GM12878 (cell line): ENCODE data around the gene ICAM2. TPM values are rescaled to one million over a fixed set of nuclear protein-coding genes. Genes with fewer than 3 reads are reported as not detected.

Source experiments
- ATAC-seq: fragments of 200-7000 bp; cut with Tn5 transposase; 3 replicates; pipeline ENCODE4 v1.9.1; 2020; ENCODE audit warnings: mild to moderate bottlenecking, moderate library complexity
- BruUV-seq: library from RNA; stranded (reverse); fragments of 400-500 nt; replicated peaks from 2 replicates; lab custom pipeline; 2021; lab: Mats Ljungman, UMichigan
- CTCF ChIA-PET: fragments of 300-600 bp; sonication (Branson Sonifier 250); formaldehyde crosslinking; extraction: SDS; loops from one replicate; lab custom pipeline; 2021; ENCODE audit warnings: inconsistent platforms; lab: Yijun Ruan, JAX
- POLR2A ChIA-PET: fragments of 350-600 bp; formaldehyde crosslinking; extraction: SDS; loops from one replicate; lab custom pipeline; 2021; ENCODE audit warnings: inconsistent platforms; lab: Charles Lee
- RAD21 ChIA-PET: fragments of 300-600 bp; sonication (Branson Sonifier 250); formaldehyde crosslinking; loops from one replicate; lab custom pipeline; 2023; ENCODE audit warnings: antibody characterized with exemption; ENCODE audit not compliant: unreplicated experiment; lab: Charles Lee
- SMC1A ChIA-PET: fragments of 300-600 bp; sonication (Branson Sonifier 250); formaldehyde crosslinking; loops from one replicate; lab custom pipeline; 2023; ENCODE audit not compliant: unreplicated experiment, uncharacterized antibody; lab: Charles Lee
- DNase-seq: peaks from one replicate; pipeline ENCODE4 v3.0.0-alpha.2; 2011; ENCODE audit warnings: low read depth, low spot score
- FAIRE-seq: peaks from 3 replicates; lab custom pipeline; 2011; peaks lifted over from hg19 to GRCh38; lab: Jason Lieb, UNC
- H2AFZ ChIP-seq: 2 replicates; pipeline ENCODE4 v1.6.0; 2011; ENCODE audit warnings: low read depth, low read length, control low read depth; ENCODE audit not compliant: control insufficient read depth
- H3K27ac ChIP-seq: 2 replicates; pipeline ENCODE4 v1.5.1; 2011; ENCODE audit warnings: control low read depth; ENCODE audit not compliant: control insufficient read depth, insufficient read depth
- H3K27me3 ChIP-seq, 2 experiments: replicated peaks in 1 of 2; 2 replicates each; pipeline versions ENCODE4 v1.6.0 to v1.6.1; 2011; ENCODE audit warnings: low read length in 1 of 2; ENCODE audit not compliant: control insufficient read depth in 2 of 2, insufficient read depth in 2 of 2
- H3K36me3 ChIP-seq, 2 experiments: 2 replicates each; pipeline ENCODE4 v1.5.1; 2011; ENCODE audit warnings: low read length in 1 of 2; ENCODE audit not compliant: control insufficient read depth in 2 of 2, insufficient read depth in 2 of 2
- H3K4me1 ChIP-seq: 2 replicates; pipeline ENCODE4 v1.6.1; 2011; ENCODE audit warnings: mild to moderate bottlenecking, low read length, moderate library complexity, mixed read lengths; ENCODE audit not compliant: control insufficient read depth, insufficient read depth
- H3K4me2 ChIP-seq: 2 replicates; pipeline ENCODE4 v1.6.0; 2011; ENCODE audit warnings: control low read depth; ENCODE audit not compliant: control insufficient read depth, insufficient read depth
- H3K4me3 ChIP-seq: fragments of 200-600 bp; sonication (generic); 2 replicates; pipeline ENCODE4 v1.5.1; 2016
- H3K79me2 ChIP-seq: 2 replicates; pipeline ENCODE4 v1.6.0; 2011; ENCODE audit warnings: low read length; ENCODE audit not compliant: control insufficient read depth, insufficient read depth
- H3K9ac ChIP-seq: 2 replicates; pipeline ENCODE4 v1.8.0; 2011; ENCODE audit warnings: low read length, control low read depth, mixed read lengths; ENCODE audit not compliant: control insufficient read depth, insufficient read depth
- H3K9me3 ChIP-seq: replicated peaks from 3 replicates; pipeline ENCODE4 v1.5.1; 2011; ENCODE audit warnings: mild to moderate bottlenecking, low read length; ENCODE audit not compliant: control insufficient read depth, insufficient read depth
- H4K20me1 ChIP-seq: 2 replicates; pipeline ENCODE4 v1.6.0; 2011; ENCODE audit not compliant: control insufficient read depth, insufficient read depth
- BCL3 ChIP-seq: IDR thresholded peaks from 2 replicates; pipeline ENCODE4 v1.6.1; 2011; ENCODE audit warnings: borderline replicate concordance, low read depth, mild to moderate bottlenecking, moderate library complexity, low read length; ENCODE audit not compliant: insufficient read depth, poor library complexity, severe bottlenecking
- CBFB ChIP-seq: IDR thresholded peaks from 2 replicates; pipeline ENCODE4 v1.6.1; 2016; ENCODE audit warnings: antibody characterized with exemption, low read depth
- CHD2 ChIP-seq: IDR thresholded peaks from 2 replicates; pipeline ENCODE4 v1.6.1; 2011; ENCODE audit warnings: low read depth, low read length, improper control_type of control experiment, borderline replicate concordance
- CTCF ChIP-seq, 3 experiments: IDR thresholded peaks in 2 of 3; conservative IDR thresholded peaks in 1 of 3; 2 replicates each; pipeline ENCODE4 v1.5.1; 2011; ENCODE audit warnings: low read depth in 3 of 3, low read length in 3 of 3, mild to moderate bottlenecking in 3 of 3, control low read depth in 2 of 3, moderate library complexity in 2 of 3, inconsistent platforms in 1 of 3, mixed read lengths in 1 of 3; ENCODE audit not compliant: control insufficient read depth in 2 of 3, insufficient read depth in 1 of 3; ENCODE audit errors: extremely low read depth in 1 of 3
- EGR1 ChIP-seq, 2 experiments: IDR thresholded peaks; 1 replicate in 1 of 2; 2 replicates in 1 of 2; pipeline ENCODE4 v1.6.1; 2011 to 2012; ENCODE audit warnings: low read depth in 2 of 2, low read length in 2 of 2, borderline replicate concordance in 1 of 2, mild to moderate bottlenecking in 1 of 2, moderate library complexity in 1 of 2
- IKZF1 ChIP-seq: fragments of 450-650 bp; conservative IDR thresholded peaks from 2 replicates; pipeline ENCODE4 v1.6.1; 2017; ENCODE audit warnings: antibody characterized with exemption, mild to moderate bottlenecking
- MEF2A ChIP-seq: IDR thresholded peaks from 2 replicates; pipeline ENCODE4 v1.6.1; 2011; ENCODE audit warnings: low read depth, mild to moderate bottlenecking, low read length, moderate library complexity; ENCODE audit not compliant: insufficient read depth
- MTA2 ChIP-seq: fragments of 450-650 bp; IDR thresholded peaks from 2 replicates; pipeline ENCODE4 v1.6.1; 2016; ENCODE audit warnings: low read depth, mild to moderate bottlenecking, moderate library complexity
- RCOR1 ChIP-seq: conservative IDR thresholded peaks from 2 replicates; pipeline ENCODE4 v1.6.1; 2012; ENCODE audit warnings: low read depth, low read length, improper control_type of control experiment
- WGBS: methylation state at CpG from one replicate; pipeline ENCODE4 v1.1.6; 2016; ENCODE audit warnings: low lambda C conversion rate; ENCODE audit not compliant: insufficient replicate concordance, insufficient coverage; ENCODE audit errors: missing lambda C conversion rate; 5-methylcytosine and 5-hydroxymethylcytosine counted together
- in situ Hi-C: fragments of 300-500 bp; cut with MboI; formaldehyde crosslinking; loops from 9 replicates; pipeline ENCODE4 v1.14.3; 2018; ENCODE audit warnings: mixed read lengths
- intact Hi-C: fragments of 100-400 bp; cut with micrococcal nuclease; formaldehyde crosslinking; loops from one replicate; pipeline ENCODE4 v1.14.2; 2022; ENCODE audit not compliant: unreplicated experiment
- polyA plus RNA-seq, 11 experiments: library from polyadenylated mRNA; depleted of rRNA in 4 of 11; unstranded in 6 of 11; stranded (reverse) in 5 of 11; fragments of >200 nt; fragmentation: Nextera tagmentation in 4 of 11; fragmentation: Illumina TruSeq in 1 of 11; extraction: Ambion mirVana in 4 of 11; extraction: Trizol in 1 of 11; gene quantifications; 1 replicate in 1 of 11; 2 replicates in 10 of 11; pipeline versions ENCODE4 v1.2.1 to v1.2.3, GENCODE V29; 2011 to 2016; ENCODE audit warnings: inconsistent platforms in 2 of 11, missing spikeins in 2 of 11, low read depth in 1 of 11
- total RNA-seq, 4 experiments: library from RNA; depleted of rRNA in 3 of 4; stranded (reverse); fragments of >200 nt in 3 of 4; fragmentation: Illumina TruSeq in 1 of 4; extraction: Trizol in 1 of 4; gene quantifications; 2 replicates each; pipeline versions ENCODE4 v1.2.1 to v1.2.3, GENCODE V29; 2013 to 2021

ICAM2 gene
- total and polyA plus RNA-seq, 10 of the 15 experiments (the other 5 are each of a cell fraction or from before 2014, with no cell fraction given), result 23.6 to 108 (median 58.1) TPM

- TF ChIP-seq CTCF (IDR thresholded peaks at IDR 0.05 in 2 of 3, conservative IDR thresholded peaks at IDR 0.05 in 1 of 3; ENCODE audit: control insufficient read depth in 2 of 3, extremely low read depth in 1 of 3, insufficient read depth in 1 of 3, low read depth in 3 of 3, low read length in 3 of 3) (no peak), CBFB (no peak), MTA2 (no peak), EGR1 (IDR thresholded peaks at IDR 0.05; ENCODE audit: borderline replicate concordance in 1 of 2, low read depth in 2 of 2, low read length in 2 of 2) (no peak), BCL3 (no peak), MEF2A (no peak), CHD2 (no peak)
- TF ChIP-seq, all 136 proteins: peak for 0
Measured at GRCh38 chr17:64024215-64024654, 3.8 kb upstream of the ICAM2 start (continued).

- no peak for TF ChIP-seq RCOR1
- no peak for TF ChIP-seq IKZF1
- no TSS peak for BruUV-seq
- in situ Hi-C loops (loop anchor here (5.0 kb wide), 1 partner anchor 100 kb away; no protein-coding TSS in a partner anchor), intact Hi-C loops (no loop called here)
- H3K9me3 ChIP-seq, result no peaks in the 10 kb centered on the region
- peaks cover 12% of the 10 kb centered on the region for H3K4me1 ChIP-seq
- H3K27ac ChIP-seq, result no peak overlapping the region
- ChIA-PET SMC1A (interaction anchor here (0.7 to 15.0 kb wide), 9 partner anchors 20 to 111 kb away, joined by 3 to 570 read pairs (median 5); partner anchors contain the start of genes ERN1 and GH1), POLR2A (interaction anchor here (0.6 to 2.2 kb wide), 5 partner anchors 24 to 108 kb away, joined by 4 to 10 read pairs (median 5); partner anchors contain the start of gene ERN1), CTCF (interaction anchor here (0.8 to 11.2 kb wide), 9 partner anchors 28 to 118 kb away, joined by 3 to 351 read pairs (median 5); partner anchors contain the start of genes CD79B, CSHL1, ERN1 and GH1), RAD21 (interaction anchor here (0.5 to 7.4 kb wide), 7 partner anchors 72 to 441 kb away, joined by 3 to 105 read pairs (median 4); partner anchors contain the start of gene GH1)
- H4K20me1 ChIP-seq, result no peaks in the 10 kb centered on the region
- no peak for ATAC-seq
- H3K4me3 ChIP-seq, result no peak overlapping the region
- no peaks in the 10 kb centered on the region for H3K36me3 ChIP-seq
- peaks cover 15% of the 10 kb centered on the region for H3K79me2 ChIP-seq
- no peak overlapping the region for H3K9ac ChIP-seq
- no peak for DNase-seq
- no peak overlapping the region for H3K4me2 ChIP-seq
- 74% methylated on average over 5 of the region's 5 CpGs for WGBS
- no peak for FAIRE-seq
- H3K27me3 ChIP-seq, result no peaks in the 10 kb centered on the region
- H2AFZ ChIP-seq, result no peak overlapping the region
Measured at GRCh38 chr17:64022611-64023063, 2.2 kb upstream of the ICAM2 start.
